H1 (cell line): ENCODE data around the gene PLXNA4. TPM values are rescaled to one million over a fixed set of nuclear protein-coding genes. Genes with fewer than 3 reads are reported as not detected.

Source experiments
- CHD2 ChIP-seq: IDR thresholded peaks from 2 replicates; pipeline ENCODE4 v1.6.1; 2012; ENCODE audit warnings: low read length, improper control_type of control experiment
- HDAC2 ChIP-seq, 2 experiments: fragments of 300-600 bp in 1 of 2; sonication (generic) in 1 of 2; IDR thresholded peaks; 2 replicates each; pipeline ENCODE4 v1.6.1; 2011 to 2012; ENCODE audit warnings: low read depth in 2 of 2, low read length in 2 of 2, mild to moderate bottlenecking in 2 of 2, moderate library complexity in 2 of 2, borderline replicate concordance in 1 of 2, inconsistent platforms in 1 of 2
- HDAC6 ChIP-seq: IDR thresholded peaks from one replicate; pipeline ENCODE4 v1.7.1; 2012; ENCODE audit warnings: low read depth, mild to moderate bottlenecking, inconsistent platforms, low read length, moderate library complexity
- NANOG ChIP-seq: IDR thresholded peaks from 2 replicates; pipeline ENCODE4 v1.6.1; 2011; ENCODE audit warnings: low read length, low read depth, mild to moderate bottlenecking, inconsistent platforms; ENCODE audit not compliant: insufficient read depth, poor library complexity, severe bottlenecking
- PHF8 ChIP-seq: fragments of 200-600 bp; sonication (generic); conservative IDR thresholded peaks from 2 replicates; pipeline ENCODE4 v1.7.1; 2012; ENCODE audit warnings: low read depth, mild to moderate bottlenecking, inconsistent platforms, low read length, moderate library complexity
- polyA plus RNA-seq, 7 experiments: library from polyadenylated mRNA; depleted of rRNA in 3 of 7; stranded (reverse) in 5 of 7; unstranded in 2 of 7; fragments of >200 nt in 5 of 7; fragments of 200-250 nt in 2 of 7; gene quantifications; 1 replicate in 5 of 7; 2 replicates in 1 of 7; 4 replicates in 1 of 7; pipeline versions ENCODE4 v1.2.1 to v1.2.3, GENCODE V29; 2011 to 2013; ENCODE audit warnings: missing spikeins in 2 of 7, mixed read lengths in 2 of 7
- total RNA-seq: library from RNA; stranded (reverse); fragmentation: NEBNext Ultra II Directional; extraction: Animal tissue kit (Norgen Biotek cat#: 25700); gene quantifications from 2 replicates; pipeline ENCODE4 v1.2.1, GENCODE V29; 2021
- TF ChIP-seq, protein P1 (sequence below): IDR thresholded peaks from 2 replicates; pipeline ENCODE4 v1.6.1; 2012; ENCODE audit warnings: low read length, inconsistent platforms

The PLXNA4 gene
- total and polyA plus RNA-seq, 2 of the 8 experiments (the other 6 are each of a cell fraction or from before 2014, with no cell fraction given): 0.76 to 0.79 TPM

DNA sequence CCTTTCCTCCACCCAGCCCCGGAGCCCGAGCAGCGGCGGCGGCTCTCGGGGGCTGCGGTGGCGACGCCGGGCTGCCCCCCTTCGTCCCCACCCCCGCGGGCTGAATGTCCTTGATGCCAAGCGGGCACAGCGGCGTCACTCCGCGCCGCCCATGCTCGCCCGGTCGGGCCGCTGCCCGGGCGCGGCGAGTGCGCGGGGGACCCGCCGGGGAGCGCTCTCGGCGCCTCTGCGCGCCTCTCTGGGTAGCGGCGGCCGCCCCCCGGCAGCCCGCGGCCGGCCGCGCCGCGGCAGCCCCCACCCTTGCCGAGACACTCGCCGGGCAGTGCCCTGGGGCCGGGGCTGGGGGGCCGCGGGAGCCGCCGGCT is 433 bp upstream of the PLXNA4 start (continued):
- TF ChIP-seq PHF8: no peak
- TF ChIP-seq CHD2: no peak
- TF ChIP-seq HDAC2 (IDR thresholded peaks at IDR 0.05; ENCODE audit: borderline replicate concordance in 1 of 2, low read depth in 2 of 2, low read length in 2 of 2): no peak
- no peak for TF ChIP-seq NANOG
- TF ChIP-seq, protein P1, sequence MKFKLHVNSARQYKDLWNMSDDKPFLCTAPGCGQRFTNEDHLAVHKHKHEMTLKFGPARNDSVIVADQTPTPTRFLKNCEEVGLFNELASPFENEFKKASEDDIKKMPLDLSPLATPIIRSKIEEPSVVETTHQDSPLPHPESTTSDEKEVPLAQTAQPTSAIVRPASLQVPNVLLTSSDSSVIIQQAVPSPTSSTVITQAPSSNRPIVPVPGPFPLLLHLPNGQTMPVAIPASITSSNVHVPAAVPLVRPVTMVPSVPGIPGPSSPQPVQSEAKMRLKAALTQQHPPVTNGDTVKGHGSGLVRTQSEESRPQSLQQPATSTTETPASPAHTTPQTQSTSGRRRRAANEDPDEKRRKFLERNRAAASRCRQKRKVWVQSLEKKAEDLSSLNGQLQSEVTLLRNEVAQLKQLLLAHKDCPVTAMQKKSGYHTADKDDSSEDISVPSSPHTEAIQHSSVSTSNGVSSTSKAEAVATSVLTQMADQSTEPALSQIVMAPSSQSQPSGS: no peak
- no peak for TF ChIP-seq HDAC6
- TF ChIP-seq, all 59 proteins: peak for 0
